DMS53 (cell line): ENCODE measurements around the gene UGT3A1.

Source experiments
- DNase-seq: peaks from one replicate; lab custom pipeline; 2025; lab: John Stamatoyannopoulos, UW

UGT3A1 gene

GRCh38 chr5:35908228-35908627 lies 83.0 kb downstream of the UGT3A1 start:
- DNase-seq: no peak

- DNase-seq: no peak
Measured at GRCh38 chr5:35904443-35905132, 86.6 kb downstream of the UGT3A1 start.

DNA sequence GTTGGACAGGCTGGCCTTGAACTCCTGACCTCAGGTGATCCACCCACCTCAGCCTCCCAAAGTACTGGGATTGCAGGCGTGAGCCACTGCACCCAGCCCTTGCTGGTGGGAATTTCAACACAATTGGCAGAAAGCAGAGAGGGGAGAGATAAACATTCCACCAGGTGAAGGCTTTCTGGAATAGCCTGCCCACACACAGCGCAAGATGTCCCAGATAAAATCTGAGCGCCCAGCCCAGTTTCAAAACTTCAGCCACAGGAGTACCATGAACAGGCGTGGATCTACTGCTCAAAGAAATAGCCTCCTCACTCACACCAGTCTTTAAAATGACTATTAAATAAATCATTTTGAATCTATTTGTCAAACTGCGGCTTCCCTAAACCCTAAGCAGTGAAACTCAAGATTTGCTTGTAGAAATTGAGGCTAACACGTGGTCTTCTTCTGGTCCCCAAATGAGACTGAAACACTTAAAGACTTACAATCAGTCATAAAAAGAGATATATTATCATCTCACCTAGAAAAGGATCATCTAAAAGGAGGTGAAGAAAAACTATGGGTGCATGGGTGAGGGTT lies 87.5 kb downstream of the UGT3A1 start:
- DNase-seq: no peak

DNA sequence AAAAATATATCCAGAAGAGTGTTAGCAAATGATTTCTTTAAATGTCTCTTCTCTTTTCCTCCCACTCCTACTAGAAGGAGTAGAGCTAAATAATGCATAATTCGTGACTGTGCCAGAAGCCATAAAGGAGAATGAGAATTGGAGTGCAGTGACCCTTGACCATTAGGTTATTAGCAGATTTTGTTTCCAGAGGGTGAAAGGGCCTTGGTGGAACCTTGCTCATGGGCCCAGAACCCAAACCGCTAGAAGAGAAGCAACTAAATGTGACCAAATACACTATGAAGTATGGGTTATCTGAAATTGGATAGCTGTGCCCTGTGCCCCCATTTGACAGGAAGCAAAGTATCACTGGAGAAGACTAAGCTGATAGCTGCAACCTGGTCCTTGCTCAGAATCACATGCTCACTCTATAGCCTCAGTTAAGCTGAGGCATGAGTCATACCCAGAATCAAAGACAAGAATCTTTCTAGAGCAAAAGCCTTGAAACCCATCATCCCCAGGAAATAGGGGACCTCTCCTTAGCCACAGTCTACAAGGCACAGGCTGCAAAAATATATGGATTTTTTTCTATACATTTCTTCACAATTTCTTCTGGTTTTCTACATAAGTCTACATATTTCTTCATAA lies 89.0 kb downstream of the UGT3A1 start:
- no peak for DNase-seq
